PFSK-1 (cell line): ENCODE data around the gene CXCR6.

ENCODE experiments used
- FOXP2 ChIP-seq: optimal IDR thresholded peaks from 2 replicates; pipeline ENCODE3; 2011; ENCODE audit warnings: borderline replicate concordance, control low read depth, inconsistent platforms; ENCODE audit not compliant: insufficient read depth; ENCODE audit errors: extremely low read length, extremely low read depth
- POLR2AphosphoS5 ChIP-seq: IDR thresholded peaks from 2 replicates; pipeline ENCODE4 v1.6.1; 2012; ENCODE audit warnings: low read depth, mild to moderate bottlenecking, control low read depth, low read length, moderate library complexity
- REST ChIP-seq, 2 experiments: IDR thresholded peaks; 2 replicates each; pipeline versions ENCODE4 v1.6.1 to v1.8.0; 2011 to 2012; ENCODE audit warnings: low read depth in 2 of 2, low read length in 2 of 2, control low read depth in 1 of 2, inconsistent platforms in 1 of 2, mild to moderate bottlenecking in 1 of 2, moderate library complexity in 1 of 2; ENCODE audit not compliant: insufficient read depth in 1 of 2
- SIN3A ChIP-seq: IDR thresholded peaks from 2 replicates; pipeline ENCODE4 v1.6.1; 2012; ENCODE audit warnings: mild to moderate bottlenecking, low read length, moderate library complexity, borderline replicate concordance; ENCODE audit not compliant: insufficient read depth
- TAF1 ChIP-seq: IDR thresholded peaks from 2 replicates; pipeline ENCODE4 v1.6.1; 2012; ENCODE audit warnings: low read length, control low read depth, borderline replicate concordance; ENCODE audit not compliant: insufficient read depth

GRCh38 chr3:45993421-45994027, 50.3 kb downstream of the CXCR6 start:
- no peak for TF ChIP-seq POLR2AphosphoS5
- TF ChIP-seq REST (IDR thresholded peaks at IDR 0.05; ENCODE audit: insufficient read depth in 1 of 2, low read depth in 2 of 2, low read length in 2 of 2): no peak
- TF ChIP-seq SIN3A: no peak
- TF ChIP-seq FOXP2: no peak
- no peak for TF ChIP-seq TAF1
